HL-60 (cell line): ENCODE results near the gene WFIKKN2.

Source experiments
- DNase-seq, 2 experiments: peaks; one replicate each; pipeline ENCODE4 v3.0.0-alpha.2; 2010 to 2020; ENCODE audit warnings: low read depth in 1 of 2, low spot score in 1 of 2
- H3K27ac ChIP-seq: fragments of 250-450 bp; sonication (Bioruptor Pico); replicated peaks from 2 replicates; pipeline ENCODE4 v1.5.1; 2020; ENCODE audit warnings: mild to moderate bottlenecking, moderate library complexity
- H3K27me3 ChIP-seq: fragments of 250-450 bp; sonication (Bioruptor Pico); 2 replicates; pipeline ENCODE4 v1.5.1; 2021; ENCODE audit warnings: mild to moderate bottlenecking, moderate library complexity; ENCODE audit not compliant: insufficient read depth, poor library complexity, severe bottlenecking
- H3K4me3 ChIP-seq: replicated peaks from 2 replicates; pipeline ENCODE4 v1.5.1; 2011; ENCODE audit warnings: mild to moderate bottlenecking, control low read depth, low read length; ENCODE audit not compliant: insufficient read depth
- CTCF ChIP-seq: IDR thresholded peaks from one replicate; pipeline ENCODE4 v1.5.1; 2011; ENCODE audit warnings: low read length, control low read depth, inconsistent platforms; ENCODE audit not compliant: insufficient read depth
- GABPA ChIP-seq: IDR thresholded peaks from 2 replicates; pipeline ENCODE4 v1.6.1; 2012; ENCODE audit warnings: low read depth
- POLR2AphosphoS5 ChIP-seq: IDR thresholded peaks from 2 replicates; pipeline ENCODE4 v1.6.1; 2012; ENCODE audit warnings: low read depth
- REST ChIP-seq: IDR thresholded peaks from 2 replicates; pipeline ENCODE4 v1.6.1; 2012; ENCODE audit warnings: low read depth; ENCODE audit not compliant: insufficient replicate concordance
- SPI1 ChIP-seq: IDR thresholded peaks from 2 replicates; pipeline ENCODE4 v1.6.1; 2012; ENCODE audit warnings: low read depth, mild to moderate bottlenecking, borderline replicate concordance

WFIKKN2 gene

GRCh38 chr17:50853781-50854180 is 18.4 kb downstream of the WFIKKN2 start:
- Histone ChIP-seq H3K27ac (no peak overlapping the region), H3K27me3 (peaks cover 2% of the 10 kb centered on the region), H3K4me3 (no peak overlapping the region)
- TF ChIP-seq POLR2AphosphoS5 = no peak
- TF ChIP-seq SPI1 = no peak
- no peak for TF ChIP-seq GABPA
- no peak for TF ChIP-seq CTCF
- no peak for TF ChIP-seq REST
- no peak for DNase-seq

GRCh38 chr17:50855708-50856330 is 20.4 kb downstream of the WFIKKN2 start:
- H3K27ac ChIP-seq = no peak overlapping the region
- H3K27me3 ChIP-seq = peaks cover 2% of the 10 kb centered on the region
- no peak for TF ChIP-seq SPI1
- no peak for TF ChIP-seq GABPA
- TF ChIP-seq CTCF = no peak
- no peak for TF ChIP-seq REST
- no peak for TF ChIP-seq POLR2AphosphoS5
- H3K4me3 ChIP-seq = no peak overlapping the region
- DNase-seq = no peak

GRCh38 chr17:50856431-50856830 is 21.0 kb downstream of the WFIKKN2 start:
- H3K4me3 ChIP-seq = no peak overlapping the region
- peaks cover 2% of the 10 kb centered on the region for H3K27me3 ChIP-seq
- no peak overlapping the region for H3K27ac ChIP-seq
- TF ChIP-seq REST = no peak
- TF ChIP-seq CTCF = no peak
- TF ChIP-seq GABPA = no peak
- no peak for TF ChIP-seq POLR2AphosphoS5
- TF ChIP-seq SPI1 = no peak
- DNase-seq = no peak
